ENCODE measurements around the gene TAS2R41.

TAS2R41 gene

DNA sequence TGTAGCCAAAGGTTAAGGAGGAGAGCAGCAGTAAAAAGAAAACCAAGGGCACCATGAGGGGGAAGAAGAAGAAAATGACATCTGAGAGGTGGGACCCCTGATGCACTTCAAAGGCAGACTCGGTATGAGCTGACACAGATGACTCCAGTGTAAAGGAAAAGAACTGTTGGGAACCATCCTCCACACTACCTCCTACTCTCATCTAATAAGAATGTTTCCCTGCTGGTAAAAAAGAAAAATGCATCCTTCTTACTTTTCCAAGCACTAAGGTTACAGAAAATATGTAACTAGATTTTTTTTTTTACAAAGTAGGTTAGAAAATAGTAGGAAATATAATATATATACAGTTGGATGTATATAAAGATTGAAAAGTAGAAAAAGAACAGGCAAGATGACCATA, 16.9 kb downstream of the TAS2R41 start:
- no peak for DNase-seq

DNA sequence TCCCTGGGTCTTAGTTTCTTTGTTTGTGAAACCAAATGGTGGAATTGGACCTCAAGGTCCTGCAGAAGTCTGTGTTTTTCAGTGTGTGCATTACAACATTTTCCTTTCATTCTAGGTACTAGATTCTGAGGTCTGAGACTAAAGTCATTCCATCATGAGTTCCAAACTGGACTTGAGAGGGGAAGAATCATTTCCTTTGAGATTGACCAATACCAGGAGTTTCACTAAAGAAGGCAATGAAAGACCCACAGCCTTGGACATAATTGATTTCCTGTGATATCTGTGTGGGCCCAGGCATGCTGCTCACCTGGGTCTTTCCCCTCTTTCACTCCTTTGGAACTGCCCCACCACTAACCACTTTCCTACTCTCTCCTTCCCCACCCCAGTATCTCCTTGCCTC, 18.2 kb downstream of the TAS2R41 start:
- DNase-seq = no peak

DNA sequence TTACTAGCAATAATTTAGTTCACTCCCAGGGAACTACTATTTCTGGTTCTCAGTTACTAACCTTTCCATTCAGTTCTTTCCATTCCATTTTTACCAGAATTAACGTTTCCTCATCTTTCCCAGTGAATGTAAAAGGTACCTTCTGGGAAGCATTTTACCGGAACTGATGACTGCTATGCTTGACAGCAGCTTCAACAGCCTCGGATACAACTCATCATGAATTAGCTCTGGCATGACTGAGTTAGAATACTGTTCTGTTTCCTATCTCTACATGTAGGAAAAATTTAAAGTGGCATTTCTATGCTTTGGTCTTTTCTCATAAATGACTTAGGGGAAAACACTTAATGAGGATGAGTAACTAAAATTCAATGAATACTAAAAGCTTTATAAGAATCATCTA, 18.6 kb downstream of the TAS2R41 start:
- no peak for DNase-seq

DNA sequence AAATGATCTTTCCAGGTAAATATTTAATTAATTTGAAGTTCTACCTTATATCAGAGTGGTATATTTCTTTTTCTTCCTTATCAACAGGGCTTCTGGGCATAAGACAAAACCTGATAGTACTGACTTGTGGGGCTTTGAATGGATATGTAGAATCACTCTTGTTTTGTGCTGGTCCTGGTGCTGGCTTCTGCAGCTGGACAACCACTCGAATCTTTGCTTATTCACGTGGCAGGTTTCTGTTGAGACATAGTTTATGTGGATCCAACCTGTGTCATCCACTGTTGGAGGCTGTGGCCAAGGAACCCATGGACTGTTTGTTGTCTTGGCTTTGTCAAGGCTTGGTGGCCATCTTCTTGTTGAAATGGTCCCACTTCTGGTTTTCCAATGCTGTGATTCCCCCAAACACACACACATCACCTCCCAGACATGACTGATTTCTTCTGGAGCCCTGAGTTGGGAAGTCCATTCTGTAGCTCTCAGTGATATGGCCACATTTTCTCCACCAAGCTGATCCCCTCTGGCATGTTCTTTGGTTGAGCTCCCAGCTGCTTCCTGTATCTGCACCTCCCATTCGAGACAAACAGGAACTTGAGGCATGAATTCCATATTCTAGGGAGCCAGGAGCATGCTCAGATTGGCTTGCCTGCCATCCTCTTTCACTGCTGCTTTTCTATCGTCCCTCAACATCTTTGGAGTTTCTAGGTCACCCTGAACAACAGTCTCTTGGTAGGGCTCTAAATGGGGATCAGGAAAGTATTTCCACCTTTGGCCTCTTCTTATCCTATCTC, 19.5 kb downstream of the TAS2R41 start:
- no peak for DNase-seq

DNA sequence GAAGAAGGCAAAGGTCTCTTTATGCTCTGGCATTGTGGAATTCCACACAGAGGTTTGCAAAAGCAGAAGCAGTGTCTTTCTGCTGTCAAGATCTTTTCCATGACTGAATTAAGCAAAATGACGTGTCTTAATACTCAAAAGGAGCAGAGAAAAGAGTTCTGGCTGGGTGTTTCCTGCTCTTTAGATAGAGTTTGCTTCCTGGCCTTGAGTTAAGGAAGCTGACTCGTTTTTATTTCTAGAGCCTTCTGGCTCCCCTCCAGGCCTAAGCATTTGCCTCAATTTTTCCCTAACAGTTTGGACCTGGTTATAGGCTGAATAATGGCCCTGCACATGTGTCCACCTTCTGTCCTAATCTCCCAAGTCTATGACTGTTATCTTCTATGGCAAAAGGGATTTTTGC, 21.6 kb downstream of the TAS2R41 start:
- no peak for DNase-seq

DNA sequence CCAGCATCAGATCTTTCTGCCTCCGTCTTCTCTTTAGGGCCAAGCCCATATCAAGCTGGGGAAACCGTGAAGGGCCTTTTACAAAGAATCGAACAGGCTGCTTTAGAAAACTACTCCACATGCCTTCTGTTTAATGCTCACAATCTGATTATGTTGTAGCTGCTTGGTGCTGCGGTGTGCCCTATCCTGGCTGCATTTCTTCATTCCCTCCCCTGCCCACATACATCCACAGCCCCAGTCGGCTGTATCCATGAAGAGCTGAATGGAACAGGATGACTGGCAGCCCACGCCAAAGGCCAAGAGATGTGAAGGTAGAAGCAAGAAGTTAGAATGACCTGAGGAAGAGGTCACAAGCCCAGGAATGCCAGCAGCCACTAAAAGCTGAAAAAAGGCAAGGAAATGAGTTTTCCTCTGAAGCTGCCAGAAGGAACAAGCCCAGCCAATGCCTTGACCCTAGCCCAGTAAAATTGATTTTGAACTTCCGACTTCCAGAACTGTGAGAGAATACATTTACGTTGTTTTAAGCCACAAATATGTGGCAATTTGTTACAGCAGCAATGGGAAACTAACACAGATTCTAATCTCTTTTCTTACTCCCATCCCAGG, 22.2 kb downstream of the TAS2R41 start:
- no peak for DNase-seq

DNA sequence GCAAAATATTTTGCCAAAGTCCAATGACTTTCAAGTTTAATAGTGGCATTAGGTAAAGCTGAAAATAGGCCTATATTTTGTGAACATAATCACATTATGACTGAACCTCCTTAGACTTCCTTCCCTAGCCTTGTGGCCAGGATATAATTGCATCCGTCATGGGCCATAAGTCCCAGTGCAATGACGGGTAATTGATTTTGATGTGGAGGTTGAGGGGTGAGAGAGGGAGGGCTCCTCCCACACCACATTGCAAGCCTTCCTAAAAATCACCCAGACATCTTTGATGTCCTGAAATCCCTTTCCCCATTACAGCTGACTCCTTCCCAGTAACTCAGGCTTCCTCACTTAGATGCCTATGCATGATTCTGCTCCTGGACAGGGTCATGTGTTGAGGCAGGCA, 25.6 kb downstream of the TAS2R41 start:
- no peak for DNase-seq

DNA sequence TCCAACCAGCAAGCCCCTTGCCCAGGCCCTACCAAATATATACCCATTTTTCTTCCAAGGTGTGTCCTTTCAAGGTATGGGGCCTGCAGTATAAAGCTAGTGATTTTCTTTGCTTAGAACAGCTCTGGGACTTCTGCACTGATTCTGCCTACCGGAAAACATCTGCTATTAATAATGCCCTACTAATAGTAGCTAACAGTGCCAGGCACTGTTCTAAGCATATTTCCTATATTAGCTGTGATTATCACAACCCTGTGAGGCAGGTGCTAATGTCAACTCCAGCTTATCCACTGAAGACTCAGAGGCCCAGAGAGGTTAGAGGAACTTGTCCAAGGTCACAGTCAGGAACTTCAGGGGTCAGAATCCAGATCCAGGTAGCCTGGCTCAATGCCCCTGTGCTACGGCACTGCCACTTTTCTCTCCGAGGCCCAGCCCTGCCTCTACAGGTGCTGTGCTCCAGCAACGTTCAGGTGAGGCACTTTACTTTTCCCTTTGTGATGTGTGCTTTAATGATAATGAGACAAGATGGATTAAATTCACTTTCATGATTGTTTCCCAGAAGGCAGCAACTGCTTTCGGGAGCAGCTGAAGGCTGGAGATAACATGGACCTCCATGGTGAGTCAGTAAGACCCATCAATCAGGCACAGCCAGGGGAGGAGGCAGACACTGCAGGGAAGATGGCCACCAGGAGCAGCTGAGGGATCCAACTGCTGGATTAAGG, 26.7 kb downstream of the TAS2R41 start:
- no peak for DNase-seq

DNA sequence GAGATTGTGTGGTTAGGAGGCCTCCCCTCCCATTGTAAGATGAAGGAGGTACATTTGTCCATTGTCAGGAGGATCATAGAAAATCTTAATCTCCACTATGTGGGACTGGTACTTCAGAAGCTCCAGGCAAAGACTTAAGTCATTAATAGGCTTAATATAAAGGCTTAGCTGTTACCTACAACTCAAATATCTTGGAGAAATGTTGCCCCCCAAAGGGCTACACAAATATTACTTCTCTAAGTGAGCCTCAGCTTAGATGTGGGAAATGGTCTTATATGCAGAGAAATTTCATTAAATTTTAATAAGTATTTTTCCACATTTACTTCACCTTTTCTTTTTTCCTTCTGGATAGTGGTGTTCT, 27.2 kb downstream of the TAS2R41 start:
- DNase-seq = no peak

DNA sequence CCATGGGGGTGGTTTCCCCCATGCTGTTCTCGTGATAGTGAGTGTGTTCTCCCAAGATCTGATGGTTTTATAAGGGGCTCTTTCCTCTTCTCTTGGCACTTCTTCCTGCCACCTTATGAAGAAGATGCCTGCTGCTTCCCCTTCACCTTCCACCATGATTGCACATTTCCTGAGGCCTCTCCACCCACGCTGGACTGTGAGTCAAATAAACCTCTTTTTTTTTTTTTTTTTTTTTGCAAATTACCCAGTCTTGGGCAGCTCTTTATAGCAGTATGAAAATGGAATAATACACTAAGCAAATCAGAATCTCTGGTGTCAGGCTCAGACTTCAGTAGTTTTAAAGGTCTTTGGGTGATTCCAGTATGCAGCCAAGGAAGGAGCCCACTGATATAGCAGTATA, 28.2 kb downstream of the TAS2R41 start:
- DNase-seq = no peak

DNA sequence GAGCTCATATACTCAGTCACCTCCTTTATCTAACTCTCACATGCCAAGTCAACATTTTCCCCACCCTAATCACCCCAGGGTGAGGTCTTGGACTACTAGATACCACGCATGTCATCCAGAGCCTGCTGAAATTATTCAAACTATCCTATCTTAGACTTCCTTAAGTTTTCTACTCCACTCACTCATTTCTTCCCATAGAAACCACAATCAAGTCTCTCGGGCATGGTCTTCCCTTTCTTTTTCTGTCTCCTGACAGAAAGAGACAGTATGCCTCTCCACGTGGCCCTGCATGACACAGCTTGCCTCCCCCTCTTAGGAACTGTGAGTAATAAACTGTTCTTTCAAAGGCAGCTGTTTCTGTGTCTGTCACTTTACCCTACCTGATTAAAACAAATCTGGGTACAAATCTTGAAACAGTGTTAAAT, 29.4 kb downstream of the TAS2R41 start:
- DNase-seq = no peak

DNA sequence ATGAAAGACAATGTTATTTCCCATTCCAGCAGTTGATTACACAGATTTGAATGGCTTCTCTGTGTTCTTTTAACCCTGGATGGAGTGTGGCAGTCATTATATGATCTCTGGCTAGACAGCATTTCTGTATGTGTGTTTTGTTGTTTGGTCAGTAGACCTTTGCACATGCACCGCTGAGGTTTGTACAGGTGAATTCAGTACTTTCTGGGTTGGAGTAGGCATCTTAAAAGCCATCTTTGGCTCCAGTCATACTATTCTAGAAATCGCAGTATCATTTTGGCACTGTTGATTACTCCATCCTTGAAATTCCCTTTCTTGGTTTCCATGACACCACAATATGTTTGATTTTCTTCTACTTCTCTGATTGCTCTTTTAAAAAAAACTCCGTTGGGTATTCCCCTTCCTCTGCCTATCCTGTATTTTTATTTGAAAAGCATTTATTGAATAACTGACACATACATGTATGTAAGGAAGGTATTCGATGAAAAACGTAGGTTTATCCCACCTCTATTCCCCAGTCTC, 29.9 kb downstream of the TAS2R41 start:
- DNase-seq = no peak

DNA sequence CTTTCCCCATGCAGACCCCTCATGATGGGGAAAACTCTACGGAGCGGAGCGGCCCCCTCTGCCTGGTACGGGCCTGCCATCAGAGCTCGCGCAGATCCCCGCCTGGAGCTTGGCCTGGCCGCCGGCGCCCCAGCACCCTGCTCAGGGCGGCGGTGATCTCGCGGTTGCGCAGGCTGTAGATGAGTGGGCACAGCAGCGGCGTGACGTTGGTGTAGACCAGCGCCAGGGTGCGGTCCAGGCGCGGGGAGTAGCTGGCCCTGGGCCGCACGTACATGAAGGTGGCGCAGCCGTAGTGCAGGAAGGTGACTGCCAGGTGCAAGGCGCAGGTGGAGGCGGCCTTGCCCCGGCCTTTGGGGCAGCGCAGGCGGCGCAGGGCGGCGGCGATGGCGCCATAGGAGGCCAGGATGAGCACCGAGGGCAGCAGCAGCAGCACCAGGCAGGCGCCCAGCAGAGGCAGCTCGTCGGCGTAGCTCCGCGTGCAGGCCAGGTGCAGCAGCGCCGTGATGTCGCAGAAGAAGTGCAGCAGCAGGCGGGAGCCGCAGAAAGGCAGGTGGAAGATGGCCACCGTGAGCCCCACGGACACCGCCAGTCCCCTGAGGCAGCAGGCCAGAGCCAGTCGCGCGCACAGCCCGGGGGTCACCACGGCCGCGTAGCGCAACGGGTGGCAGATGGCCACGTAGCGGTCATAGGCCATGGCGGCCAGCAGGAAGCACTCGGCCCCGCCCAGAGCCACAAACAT, 33.4 kb downstream of the TAS2R41 start:
- no peak for DNase-seq

DNA sequence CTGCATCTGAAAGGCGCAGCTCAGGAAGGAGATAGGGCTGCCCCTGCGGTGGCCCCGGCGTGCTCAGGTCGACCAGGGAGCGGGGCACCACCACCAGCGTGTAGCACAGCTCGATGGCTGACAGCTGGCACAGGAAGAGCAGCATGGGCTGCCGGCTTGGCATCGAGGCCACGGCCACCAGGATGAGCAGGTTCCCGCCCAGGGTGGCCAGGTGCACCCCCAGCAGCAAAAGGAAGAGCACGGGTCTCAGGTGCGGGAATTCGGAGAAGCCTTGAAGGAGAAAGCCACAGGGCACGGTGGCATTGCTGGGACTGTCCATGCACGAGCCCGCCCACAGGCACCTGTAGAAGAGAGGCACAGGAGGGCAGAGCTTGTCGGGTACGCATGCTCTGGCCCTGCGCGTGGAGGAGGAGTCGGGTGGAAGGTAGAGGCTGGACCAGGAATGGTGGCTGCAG, 33.9 kb downstream of the TAS2R41 start:
- DNase-seq = no peak

DNA sequence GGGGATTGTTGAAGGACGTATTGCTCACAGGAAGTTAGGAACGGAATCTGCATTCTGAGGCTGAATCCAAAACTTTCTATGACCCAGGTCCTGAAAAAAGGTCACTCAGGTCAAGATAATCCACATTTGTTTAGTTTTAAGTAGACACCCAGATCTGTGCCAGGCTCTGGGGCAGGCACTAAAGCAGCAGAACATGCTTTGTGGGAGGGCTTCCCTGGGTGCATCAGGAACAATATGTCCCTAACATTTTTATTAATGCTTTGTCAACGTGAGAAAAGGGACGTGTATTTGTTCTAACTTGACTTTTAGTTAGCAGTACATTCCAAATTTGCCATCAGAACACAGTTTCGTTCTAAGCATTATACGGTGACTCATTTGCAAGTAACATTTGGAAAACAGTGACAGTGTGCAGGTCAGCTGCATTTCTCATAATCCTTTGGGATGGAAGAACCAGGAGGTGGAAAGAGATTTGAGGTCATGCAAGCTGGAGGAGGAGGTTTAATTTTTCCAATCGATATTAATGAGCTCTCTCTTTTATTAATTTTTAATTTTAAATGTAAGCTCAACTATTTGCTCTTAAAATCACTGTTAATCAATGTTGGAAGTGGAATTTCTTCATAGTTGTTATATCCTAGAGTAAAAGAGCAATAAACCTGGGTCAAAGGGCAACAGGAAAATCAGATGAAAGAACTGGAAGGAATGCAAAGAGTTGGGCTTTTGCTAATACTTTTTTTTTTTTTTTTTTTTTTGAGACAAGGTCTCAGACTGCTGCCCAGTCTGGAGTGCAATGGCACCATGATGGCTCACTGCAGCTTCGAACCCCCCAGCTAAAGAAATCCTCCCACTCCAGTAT, 35.0 kb downstream of the TAS2R41 start:
- DNase-seq = no peak

DNA sequence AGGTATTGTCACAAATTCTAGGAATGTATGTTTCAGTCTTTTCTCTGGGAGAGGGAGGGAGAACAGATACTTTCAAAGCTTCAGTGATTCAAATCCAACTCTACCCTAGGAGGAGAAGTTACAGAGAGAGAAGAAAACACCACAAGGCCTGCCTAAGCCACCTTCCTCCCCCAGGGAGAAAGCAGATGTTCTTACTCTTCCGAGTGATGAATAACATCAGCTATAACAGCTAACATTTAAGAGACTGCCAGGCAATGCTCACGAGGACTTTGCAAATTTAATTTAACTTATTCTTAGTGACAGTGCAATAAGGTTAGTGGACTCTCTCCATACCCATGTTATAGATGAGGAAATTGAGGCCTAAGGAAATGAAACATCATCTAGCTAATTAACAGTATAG, 36.8 kb downstream of the TAS2R41 start:
- DNase-seq = no peak

DNA sequence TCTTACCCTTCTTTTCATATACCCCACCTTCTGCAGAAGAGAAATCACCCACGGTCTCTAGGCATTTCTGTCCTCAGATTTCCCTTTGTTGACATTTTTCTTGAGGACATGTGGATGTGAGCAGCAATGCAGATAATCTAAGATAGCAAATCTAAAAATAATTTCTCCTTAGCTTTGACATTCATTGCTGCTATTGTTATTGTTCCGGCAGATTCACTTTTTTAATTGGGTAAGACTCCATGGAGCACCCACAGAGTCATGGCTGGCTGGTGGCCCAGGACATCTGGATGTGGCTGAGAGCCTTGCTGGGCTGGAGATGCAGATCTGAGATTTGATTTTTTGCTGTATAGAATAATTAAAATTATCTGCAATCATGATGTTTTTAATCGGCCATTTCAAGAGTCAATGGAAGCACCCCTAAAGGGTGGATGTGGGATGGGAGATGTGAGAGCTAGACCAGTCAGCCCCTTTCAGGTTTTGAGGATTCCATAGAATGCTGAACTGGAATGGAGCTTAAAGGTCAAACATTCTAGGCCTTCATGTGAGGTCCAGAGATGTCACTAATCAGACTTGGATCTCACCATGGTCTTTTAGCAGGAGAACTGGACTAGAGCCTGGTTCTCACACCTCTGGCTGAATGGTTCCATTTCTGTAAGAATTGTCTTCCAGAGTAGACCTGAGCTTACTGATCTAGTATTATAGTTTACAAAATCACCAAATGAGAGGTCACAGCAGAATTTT, 37.5 kb downstream of the TAS2R41 start:
- no peak for DNase-seq

DNA sequence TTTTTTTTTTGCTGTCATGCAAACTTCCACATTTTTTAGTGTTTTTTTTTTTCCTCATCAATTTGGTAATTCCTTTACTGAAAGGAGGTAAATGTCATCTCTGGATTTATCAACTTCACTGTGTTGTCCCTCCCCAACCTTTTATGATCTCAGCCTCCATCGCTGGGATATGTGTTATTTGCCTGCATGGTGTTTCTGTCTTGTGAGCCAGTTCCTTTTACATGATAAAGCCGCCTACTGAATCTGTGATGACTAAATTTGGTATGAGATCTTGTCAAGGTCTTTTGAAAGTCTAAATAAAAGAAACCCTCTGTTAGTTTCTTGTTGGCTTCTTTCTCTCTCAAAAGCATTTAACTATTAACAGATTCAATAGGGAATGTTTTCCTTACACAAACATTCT, 39.3 kb downstream of the TAS2R41 start:
- no peak for DNase-seq

DNA sequence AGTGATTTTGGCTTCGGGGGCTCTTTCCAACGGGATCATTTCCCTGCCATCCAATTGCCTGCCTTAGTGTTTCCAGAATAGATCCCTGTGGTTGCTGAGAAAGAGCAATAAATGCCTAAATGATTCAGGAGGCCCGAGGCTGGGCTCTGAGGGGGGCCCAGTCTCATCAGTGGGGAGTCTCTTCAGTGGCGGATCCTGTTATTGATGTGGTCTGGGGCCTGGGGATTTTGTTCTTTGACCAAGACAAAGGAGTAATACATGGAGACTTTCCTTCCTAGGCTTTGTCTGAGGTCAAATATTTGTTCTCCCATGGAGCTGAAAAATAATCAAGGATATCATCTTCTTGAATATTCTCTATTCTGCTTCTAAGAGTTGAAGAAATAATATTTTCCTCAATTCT, 40.8 kb downstream of the TAS2R41 start:
- DNase-seq = no peak

DNA sequence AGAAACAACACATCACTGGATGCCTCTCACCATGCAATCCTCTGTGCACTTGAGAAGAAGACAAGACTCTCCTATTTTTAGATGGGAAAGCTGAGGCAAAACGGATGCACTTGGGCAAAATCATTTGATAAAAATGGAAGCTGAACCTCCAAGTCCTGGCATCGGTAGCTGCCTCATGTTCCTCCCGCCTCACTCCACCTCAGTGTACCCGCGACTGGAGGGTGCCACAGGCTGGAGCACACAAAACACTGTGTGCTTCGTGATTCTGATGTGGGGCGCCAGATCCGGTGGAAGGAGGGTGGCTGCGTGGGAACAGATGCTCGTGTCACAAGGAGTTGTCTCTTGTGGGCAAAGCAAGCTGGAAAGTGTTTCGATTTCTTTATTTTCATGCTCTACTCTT, 41.3 kb downstream of the TAS2R41 start:
- no peak for DNase-seq

DNA sequence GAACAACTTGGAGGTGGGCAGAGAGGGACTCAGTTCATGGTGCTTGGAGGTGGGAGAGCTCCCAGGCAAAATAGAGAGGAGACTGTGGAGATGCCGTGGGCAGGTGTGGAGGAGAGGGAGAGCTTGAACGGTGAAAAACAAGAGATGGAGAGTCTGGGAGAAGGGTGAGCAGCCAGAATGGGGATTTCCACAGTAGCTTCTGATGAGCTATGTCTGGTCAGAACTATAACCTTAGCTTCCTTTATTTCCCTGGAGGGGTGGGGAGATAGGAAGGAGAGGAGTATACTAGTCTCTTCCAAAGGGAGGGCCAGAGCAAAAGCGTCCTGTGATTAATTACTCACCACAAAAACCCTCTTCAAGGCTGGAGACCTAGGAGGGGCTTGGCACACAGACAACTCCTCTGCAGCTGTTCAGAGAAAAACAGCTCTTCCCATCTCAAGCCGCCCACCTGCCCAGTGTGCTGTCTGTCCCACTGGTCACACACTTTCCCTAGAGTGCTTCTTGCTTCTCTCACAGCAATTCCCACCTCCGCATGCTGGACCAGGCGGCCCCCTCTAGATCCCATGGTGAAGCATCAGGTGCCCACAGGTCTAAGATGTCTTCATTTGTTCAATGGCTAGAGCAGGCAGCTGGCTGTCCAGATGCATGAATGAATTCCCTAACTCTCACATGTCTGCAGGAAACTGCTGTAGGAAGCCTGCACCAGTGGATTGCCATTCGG, 41.9 kb downstream of the TAS2R41 start:
- no peak for DNase-seq

Data from midbrain (tissue), 1 donor.